ENCODE results near the gene CLK2. TPM values are rescaled to one million over a fixed set of nuclear protein-coding genes. Genes with fewer than 3 reads are reported as not detected.

Gene CLK2
- total and polyA plus RNA-seq, 9 of the 15 experiments (the other 6 are each of a cell fraction or from before 2014, with no cell fraction given): 13.5 to 81.4 (median 39.6) TPM

DNA sequence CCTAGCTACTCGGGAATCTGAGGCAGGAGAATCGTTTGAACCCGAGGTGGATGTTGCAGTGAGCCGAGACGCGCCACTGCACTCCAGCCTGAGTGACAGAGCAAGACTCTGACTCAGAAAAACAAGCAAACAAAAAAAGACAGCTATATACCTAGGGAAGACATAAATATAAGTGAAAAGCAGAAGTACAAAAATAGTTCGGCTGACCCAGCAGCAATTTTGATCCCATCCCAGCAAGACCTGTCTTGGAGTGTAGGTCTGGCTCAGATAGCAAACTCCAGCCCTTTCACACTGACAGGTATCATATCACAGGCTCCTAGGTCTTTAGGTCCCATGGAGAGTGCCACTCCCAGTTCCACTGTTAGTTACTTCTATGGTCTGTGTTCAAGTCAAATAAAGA, 50.3 kb downstream of the CLK2 start (continued):
- TF ChIP-seq, protein P1, sequence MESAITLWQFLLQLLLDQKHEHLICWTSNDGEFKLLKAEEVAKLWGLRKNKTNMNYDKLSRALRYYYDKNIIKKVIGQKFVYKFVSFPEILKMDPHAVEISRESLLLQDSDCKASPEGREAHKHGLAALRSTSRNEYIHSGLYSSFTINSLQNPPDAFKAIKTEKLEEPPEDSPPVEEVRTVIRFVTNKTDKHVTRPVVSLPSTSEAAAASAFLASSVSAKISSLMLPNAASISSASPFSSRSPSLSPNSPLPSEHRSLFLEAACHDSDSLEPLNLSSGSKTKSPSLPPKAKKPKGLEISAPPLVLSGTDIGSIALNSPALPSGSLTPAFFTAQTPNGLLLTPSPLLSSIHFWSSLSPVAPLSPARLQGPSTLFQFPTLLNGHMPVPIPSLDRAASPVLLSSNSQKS (CRISPR knock-in tag; IDR thresholded peaks at IDR 0.05): no peak
- TF ChIP-seq SMARCA4 (IDR thresholded peaks at IDR 0.05): 0 out of 2 replicates have a peak, but pooled peaks have one; percentile 21
- TF ChIP-seq, protein P2, sequence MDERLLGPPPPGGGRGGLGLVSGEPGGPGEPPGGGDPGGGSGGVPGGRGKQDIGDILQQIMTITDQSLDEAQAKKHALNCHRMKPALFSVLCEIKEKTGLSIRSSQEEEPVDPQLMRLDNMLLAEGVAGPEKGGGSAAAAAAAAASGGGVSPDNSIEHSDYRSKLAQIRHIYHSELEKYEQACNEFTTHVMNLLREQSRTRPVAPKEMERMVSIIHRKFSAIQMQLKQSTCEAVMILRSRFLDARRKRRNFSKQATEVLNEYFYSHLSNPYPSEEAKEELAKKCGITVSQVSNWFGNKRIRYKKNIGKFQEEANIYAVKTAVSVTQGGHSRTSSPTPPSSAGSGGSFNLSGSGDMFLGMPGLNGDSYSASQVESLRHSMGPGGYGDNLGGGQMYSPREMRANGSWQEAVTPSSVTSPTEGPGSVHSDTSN (CRISPR knock-in tag; IDR thresholded peaks at IDR 0.05; ENCODE audit: low read depth): no peak
- TF ChIP-seq, protein P2 (tag; conservative IDR thresholded peaks at IDR 0.05; ENCODE audit: low read depth): peak; percentile 53; the same call in 1 of the 2 replicates
- TF ChIP-seq SMARCE1 (IDR thresholded peaks at IDR 0.05): 0 out of 2 replicates have a peak, but pooled peaks have one; percentile 38
- no peak for TF ChIP-seq SREBF2 (CRISPR knock-in tag; IDR thresholded peaks at IDR 0.05)
- TF ChIP-seq ZNF41 (CRISPR knock-in tag; conservative IDR thresholded peaks at IDR 0.05): no peak
- peak; percentile 75; the same call in 1 of the 2 replicates for TF ChIP-seq MEF2A (IDR thresholded peaks at IDR 0.05; ENCODE audit: control insufficient read depth, low read depth, low read length)
- peak; percentile 33; the same call in 1 of the 2 replicates for TF ChIP-seq SOX6 (IDR thresholded peaks at IDR 0.05)
- TF ChIP-seq ZKSCAN1 (IDR thresholded peaks at IDR 0.05; ENCODE audit: low read depth, low read length): peak; percentile 18; the same call in 1 of the 2 replicates
- no peak for TF ChIP-seq CBX1 (IDR thresholded peaks at IDR 0.05; ENCODE audit: low read depth)
- 0 out of 2 replicates have a peak, but pooled peaks have one; percentile 25 for TF ChIP-seq TEAD4 (IDR thresholded peaks at IDR 0.05; ENCODE audit: low read length)
- no peak for TF ChIP-seq TEAD4 (CRISPR knock-in tag; IDR thresholded peaks at IDR 0.05; ENCODE audit: borderline replicate concordance)
- no peak for TF ChIP-seq ZFP36 (IDR thresholded peaks at IDR 0.05; ENCODE audit: low read depth, low read length, partially characterized antibody)
- no peak for TF ChIP-seq ZSCAN29 (IDR thresholded peaks at IDR 0.05)
- TF ChIP-seq ZNF766 (CRISPR knock-in tag; conservative IDR thresholded peaks at IDR 0.05): 0 out of 2 replicates have a peak, but pooled peaks have one; percentile 37
- TF ChIP-seq RBM39 (optimal IDR thresholded peaks at IDR 0.05; ENCODE audit: low read depth, low read length): no peak
- TF ChIP-seq ARID1B (IDR thresholded peaks at IDR 0.05): peak; percentile 34; the same call in 1 of the 2 replicates
- TF ChIP-seq ILK (tag; IDR thresholded peaks at IDR 0.05; ENCODE audit: borderline replicate concordance, low read depth): no peak
- TF ChIP-seq POLR3G (IDR thresholded peaks at IDR 0.05; ENCODE audit: extremely low read depth, insufficient read length, insufficient replicate concordance): no peak
- TF ChIP-seq ARID4B (CRISPR knock-in tag; IDR thresholded peaks at IDR 0.05): no peak
